GM18499 (cell line): ENCODE results near the gene PER1.

Source experiments
- ATAC-seq: cut with Tn5 transposase; IDR thresholded peaks from one replicate; pipeline ENCODE4 v1.9.1; 2021; ENCODE audit warnings: moderate number of reproducible peaks; ENCODE audit not compliant: insufficient read depth, unreplicated experiment

The PER1 gene

DNA sequence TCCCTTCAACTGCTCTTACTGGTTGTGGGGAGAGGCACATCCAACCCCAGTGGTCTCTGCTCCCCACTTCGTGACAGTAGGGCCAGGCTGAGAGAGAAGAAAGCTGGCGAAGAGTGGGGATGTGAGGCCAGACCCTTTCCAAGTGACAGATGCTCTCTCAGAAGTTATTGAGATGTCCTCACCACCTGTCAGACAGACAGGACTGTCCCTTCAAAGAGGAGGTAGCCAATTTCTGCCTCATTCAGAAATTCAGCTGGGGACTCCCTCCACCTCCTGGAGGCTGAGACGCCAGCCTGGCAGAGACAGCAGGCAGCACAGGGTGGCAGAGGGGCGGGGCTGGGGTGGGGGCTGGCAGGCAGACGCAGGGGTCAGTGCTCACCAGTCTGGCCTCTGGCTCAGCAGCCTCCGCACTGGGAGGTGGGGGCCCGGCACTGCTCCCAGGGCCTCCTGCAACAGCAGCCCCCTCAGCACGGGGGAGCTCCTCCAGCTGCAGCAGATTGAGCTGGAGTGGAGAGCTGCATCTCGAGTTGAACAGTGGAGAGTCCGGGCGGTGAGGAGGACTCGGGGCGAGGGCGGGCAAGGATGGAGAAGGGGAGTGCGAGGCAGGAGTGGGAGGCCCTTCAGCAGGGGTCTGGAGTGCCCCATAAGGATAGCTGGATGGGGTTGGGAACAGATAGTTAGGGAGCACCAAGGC lies 9.2 kb downstream of the PER1 start:
- no peak for ATAC-seq

DNA sequence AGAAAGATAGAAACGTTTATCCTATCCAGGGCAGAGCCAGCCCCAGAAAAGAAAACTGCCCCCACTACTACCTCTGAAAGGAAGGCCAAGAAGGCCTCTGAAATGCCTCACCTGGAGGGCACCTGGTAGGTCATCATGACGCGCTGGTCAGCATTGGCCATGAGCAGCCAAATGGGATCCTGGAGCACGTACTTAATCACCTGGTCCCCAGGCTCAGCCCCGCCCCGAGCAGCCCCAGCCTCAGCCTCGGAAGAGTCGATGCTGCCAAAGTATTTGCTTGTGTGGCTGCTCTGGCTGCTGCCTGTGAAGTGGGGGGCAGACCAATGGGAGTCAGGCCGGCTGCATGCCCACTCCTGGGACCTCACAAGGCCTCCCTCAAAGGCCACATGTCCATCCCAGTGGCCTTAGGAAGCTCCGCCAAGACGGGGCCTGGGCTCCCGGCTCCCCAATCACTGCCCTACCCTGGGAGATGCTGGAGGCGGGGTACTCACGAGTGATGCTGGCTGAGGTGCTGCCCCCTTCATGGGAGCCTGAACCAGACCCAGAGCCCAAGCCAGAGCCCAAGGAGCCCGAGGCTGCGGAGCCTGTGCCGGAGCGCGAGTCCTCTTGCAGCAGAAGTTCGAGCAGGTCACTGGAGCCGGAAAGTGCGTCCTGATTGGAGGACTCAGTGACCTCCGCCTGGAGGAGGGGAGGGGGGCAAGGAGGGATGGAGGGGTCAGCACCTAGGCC lies 9.9 kb downstream of the PER1 start:
- no peak for ATAC-seq

DNA sequence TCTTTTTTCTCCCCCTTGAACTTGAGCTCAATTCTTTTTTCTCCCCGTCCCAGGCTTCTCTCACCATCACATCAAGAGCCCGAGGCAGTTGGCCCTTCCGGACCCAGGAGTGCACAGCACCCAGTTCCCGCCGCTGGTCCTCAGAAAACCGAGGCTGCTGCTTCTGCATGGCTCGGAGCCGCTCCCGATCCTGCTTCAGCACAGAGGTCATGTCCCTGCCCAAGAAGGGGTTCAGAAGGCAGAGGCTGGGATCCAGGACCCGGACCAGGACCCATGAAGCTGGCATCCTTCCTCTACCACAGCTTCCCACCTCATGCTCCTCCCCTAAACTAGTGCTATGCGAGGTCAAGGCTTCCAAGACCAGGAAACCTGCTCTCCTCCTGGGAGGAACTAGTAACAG lies 10.5 kb downstream of the PER1 start:
- no peak for ATAC-seq

DNA sequence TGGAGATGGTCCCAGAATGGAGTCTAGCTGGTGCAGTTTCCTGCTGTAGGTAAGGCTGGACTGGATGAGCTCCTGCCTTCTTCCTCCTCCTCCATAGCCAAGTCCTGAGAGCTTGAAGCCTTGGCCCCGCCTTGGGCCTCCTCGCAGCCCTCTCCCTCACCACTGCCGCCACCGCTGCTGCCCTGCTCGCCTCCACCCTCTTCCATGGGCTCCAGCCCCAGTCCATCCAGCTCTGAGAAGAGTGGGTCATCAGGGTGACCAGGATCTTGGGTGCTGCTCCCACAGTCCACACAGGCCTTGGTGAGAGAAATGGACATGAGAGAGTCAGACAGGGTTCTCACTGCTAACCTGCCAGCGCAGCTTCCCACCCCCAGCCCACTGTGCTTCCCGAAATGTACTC lies 11.2 kb downstream of the PER1 start:
- no peak for ATAC-seq

DNA sequence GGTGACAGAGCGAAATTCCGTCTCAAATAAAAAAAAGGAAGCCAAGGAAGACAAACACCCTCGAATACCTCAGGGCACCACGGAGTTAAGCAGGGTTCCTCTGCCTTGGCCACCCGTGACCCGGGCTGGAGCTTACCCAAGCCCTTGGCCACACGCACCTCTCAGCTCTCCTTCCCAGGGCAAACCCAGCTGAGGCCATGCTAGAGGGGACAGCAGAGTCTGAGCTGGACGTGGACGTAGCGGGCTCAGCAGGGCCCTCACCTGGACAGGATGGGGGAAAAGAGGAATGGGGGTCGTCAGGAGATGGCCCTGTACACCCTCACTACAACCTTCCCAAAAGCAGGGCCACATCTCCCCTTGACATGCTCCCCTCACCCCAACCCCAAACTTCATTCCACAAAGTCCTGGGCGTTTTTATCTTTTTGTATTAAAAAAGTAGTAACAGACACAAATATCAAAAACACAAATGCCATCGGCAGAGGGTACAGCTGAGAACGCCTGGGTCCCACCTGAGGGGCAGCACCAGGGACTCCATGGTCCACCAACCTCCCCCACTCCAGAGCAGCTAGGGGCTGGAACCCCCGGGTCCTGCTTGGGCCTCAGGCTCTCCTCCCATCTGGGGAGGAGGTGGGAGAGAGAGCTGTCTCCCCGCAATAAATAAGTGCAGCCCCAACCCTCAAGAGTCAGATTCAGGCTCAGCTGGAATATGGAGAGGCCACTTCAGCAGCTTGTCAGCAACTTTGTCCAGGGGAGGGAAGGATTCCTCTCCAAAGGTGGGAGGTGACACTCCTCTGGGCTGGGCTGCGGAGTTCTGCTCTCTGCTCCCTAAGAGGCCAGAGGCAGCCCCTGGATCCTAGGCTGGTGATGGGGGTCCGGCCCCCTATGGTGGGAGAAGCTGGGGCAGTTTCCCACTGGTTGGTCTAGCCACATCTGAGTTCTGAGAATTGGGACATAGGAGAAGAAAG lies 11.9 kb downstream of the PER1 start:
- no peak for ATAC-seq

DNA sequence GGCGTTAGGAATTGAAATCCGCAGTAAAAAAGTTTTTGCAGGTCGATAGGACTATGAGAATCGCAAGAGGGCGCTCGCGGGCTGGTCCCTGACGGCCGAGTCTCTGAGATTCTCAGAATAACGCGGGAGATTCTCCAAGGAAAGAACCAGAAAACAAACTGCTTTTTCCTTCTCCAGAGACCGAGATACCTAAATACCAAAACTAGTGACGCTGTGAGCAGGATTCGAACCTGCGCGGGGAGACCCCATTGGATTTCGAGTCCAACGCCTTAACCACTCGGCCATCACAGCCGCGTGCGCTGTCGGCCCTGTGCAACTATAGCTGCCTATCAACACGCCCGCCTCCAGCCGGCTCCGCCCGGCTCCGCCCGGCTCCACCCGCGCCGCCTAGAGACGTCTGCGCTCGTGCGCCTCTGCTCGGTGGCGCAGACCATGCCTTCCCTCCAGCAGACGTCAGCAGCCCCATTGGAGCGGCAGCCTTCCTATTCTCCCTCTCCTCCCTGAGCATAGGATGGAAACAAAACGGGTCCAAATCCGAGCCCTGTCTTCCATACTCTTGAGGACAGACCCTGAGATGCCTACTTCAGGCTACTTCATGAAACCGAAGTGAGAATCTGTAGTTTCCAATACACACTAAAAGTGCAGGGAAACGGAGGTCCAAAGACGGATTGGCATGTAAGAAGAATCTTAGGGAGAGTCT lies 13.4 kb downstream of the PER1 start:
- ATAC-seq, result peak; percentile 41

DNA sequence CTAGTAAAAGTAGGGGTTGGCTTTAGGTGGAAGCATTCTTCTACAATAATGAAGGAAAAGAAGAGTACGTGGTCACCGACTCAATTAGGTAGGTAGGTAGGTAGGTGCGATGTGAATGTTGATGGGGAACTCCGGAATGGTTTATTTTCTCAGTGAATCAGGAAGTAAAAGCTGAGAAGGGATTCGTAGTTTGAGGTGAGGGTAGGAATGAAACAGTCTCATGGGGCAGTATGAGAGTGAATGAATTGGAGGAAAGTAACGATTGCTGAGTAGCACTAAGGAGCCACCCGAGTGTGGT lies 13.9 kb downstream of the PER1 start:
- peak; percentile 4 for ATAC-seq

DNA sequence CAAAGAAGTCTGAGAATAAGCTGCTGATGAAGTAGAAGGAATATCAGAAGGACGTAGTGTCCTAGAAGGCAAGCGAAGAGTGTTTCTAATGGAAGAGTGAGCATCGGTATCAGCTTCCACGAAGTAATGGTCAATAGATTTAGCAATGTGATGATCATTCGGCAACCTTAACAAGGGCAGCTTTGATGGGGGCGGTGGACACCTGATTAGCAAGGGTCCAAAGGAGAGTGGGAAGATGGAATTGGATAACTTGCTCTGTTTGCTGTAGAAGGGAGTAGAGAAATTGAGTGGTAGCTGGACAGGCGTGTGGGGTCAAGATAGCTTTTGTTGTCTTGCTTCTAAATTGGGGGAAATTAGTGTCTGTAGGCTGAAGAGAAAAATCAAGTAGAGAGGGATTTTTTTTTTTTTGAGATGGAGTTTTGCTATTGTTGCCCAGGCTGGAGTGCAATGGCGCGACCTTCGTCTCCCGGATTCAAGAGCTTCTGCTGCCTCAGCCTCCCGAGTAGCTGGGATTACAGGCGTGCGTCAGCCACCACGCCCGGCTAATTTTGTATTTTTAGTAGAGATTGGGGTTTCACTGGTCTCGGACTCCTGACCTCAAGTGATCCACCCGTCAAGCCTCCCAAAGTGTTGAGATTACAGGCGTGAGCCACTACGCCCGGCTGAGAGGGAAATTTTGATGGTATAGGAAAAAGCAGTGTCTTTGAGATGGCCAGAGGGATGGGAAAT lies 14.4 kb downstream of the PER1 start:
- no peak for ATAC-seq

DNA sequence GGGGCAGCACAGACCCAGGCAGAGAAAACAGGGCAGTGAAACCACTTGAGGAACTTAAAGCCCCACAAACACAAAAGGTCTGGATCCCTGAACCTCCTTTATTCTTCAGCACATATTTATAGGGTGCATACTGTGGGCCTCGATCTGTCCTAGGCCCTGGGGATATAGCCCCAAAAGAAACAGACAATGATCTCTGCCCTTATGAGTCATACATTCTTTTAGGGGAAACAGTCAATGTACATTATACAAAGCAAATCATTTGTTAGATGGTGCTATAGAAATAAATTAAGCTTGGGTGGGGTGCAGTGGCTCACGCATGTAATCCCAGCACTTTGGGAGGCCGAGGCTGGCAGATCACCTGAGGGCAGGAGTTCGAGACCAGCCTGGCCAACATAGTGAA lies 18.3 kb downstream of the PER1 start:
- no peak for ATAC-seq

DNA sequence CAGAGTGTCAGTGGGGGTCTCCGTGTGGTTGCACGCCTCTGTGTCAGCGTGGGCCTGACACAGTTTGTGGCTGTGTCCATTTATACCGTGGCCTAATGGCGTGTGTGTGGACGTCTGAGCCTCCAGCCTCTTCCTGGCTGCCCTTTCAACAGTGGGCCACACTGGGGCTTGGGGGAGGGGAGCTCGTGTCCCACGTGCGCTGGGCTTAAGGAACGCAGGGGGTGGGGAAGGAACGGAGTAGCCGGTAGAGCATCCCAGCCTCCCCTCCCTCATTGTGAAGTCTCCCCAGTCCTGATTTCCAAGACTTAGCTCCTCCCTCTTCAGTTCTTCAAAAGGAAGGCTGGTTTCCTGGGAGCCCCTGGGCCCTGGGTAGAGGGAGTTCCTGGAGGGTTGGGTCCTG lies 18.8 kb downstream of the PER1 start:
- ATAC-seq, result no peak

DNA sequence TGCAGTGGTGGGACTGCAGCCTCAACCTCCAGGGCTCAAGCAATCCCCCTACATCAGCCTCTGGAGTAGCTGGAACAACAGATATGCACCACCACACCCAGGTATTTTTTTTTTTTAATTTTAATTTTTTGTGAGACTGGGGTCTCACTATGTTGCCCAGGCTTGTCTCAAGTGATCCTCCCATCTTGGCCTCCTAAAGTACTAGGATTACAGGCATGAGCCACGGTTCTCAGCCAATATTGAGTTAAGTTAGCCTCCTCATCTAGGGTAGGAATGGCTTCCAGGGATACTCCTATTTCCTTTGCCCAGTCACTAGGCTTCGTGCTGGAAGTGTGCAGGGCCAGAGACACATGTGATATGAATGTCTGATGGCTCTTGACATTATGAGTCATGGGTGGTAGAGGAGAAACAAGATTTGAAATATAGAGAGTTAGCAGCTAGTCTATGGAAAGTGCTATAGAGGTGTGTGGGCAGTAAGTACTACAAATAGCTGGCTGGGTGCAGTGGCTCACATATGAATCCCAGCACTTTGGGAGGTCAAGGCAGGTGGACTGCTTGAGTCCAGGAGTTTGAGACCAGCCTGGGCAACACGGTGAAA lies 20.3 kb downstream of the PER1 start:
- no peak for ATAC-seq

DNA sequence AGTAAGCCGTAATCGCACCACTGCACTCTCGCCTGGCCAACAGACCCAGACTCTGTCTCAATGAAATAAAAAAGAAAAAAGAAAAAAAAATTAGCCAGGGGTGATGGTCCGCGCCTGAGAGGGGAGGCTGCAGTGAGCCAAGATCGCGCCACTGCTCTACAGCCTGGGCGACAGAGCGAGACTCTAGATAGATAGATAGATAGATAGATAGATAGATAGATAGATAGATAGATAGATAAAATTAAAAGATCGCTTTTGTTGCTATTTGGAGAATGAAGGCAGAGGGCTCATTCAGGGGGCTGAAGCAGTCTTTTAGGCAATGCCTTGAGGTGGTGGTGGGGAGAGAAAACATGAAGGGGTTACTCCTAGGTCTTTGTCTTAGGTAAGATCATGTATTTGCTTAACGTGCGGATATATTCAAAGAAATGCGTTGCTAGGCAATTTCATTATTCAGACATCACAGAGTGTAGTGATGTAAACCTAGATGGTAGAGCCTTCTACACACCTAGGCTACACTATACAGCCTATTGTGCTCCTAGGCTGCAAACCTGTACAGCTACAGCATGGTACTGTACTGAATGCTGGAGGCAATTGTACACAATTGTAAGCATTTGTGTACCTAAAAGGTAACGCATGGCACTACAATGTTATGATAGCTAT lies 23.9 kb downstream of the PER1 start:
- ATAC-seq, result no peak

DNA sequence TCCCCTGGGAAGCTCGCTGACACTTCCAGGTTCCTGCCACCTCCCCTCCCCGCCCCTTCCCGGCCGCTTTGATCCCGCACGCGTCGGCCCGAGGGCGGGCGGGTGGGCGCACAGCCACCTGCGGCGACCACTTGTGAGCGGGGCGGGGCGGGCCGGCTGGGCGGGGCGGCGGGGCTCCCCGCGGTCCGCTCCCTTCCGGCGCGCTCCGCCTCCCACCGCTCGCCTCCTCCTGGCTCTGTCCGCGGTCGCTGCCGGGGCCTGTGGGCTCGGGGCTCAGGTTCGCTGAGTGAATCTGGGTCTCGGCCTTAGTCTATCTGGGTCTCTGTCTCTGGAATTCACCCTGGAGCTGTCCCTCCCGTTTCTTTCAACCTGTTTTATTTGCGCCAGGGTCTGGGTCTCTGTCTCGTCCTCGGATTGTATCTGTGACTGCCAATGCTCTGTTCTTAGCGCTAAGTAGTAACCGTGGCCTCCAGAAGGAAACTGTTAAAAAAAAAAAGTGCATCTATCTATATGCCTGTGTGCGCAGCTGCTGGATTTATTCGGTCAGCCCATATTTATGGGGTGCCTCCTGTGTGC lies 25.6 kb downstream of the PER1 start:
- no peak for ATAC-seq

DNA sequence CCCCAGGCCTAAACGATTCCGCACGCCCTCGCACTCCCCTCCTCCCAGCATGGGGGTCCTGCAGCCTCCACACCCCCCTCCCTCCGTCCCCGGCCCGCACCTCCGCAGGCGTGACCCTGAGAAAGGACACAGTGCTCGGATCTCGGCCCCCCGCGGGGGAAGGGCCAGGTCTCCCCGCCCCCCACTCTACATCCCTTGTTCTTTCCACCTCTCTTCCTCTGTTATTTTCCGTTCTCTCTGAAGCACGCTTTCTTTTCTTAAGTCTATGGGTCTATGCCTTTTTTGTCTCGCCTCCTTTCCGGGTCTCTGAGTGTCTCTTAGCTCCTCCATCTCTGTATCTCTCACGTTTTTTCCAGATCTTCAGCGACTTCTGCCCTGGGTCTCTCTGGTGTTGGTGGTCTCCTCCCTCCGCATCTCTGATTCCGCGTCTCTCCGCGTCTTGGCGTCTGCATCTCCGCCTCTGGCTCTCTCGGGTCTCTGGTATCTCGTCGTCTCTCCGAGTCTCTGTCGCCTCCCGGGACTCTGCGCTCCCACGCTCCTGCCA lies 26.2 kb downstream of the PER1 start:
- no peak for ATAC-seq

DNA sequence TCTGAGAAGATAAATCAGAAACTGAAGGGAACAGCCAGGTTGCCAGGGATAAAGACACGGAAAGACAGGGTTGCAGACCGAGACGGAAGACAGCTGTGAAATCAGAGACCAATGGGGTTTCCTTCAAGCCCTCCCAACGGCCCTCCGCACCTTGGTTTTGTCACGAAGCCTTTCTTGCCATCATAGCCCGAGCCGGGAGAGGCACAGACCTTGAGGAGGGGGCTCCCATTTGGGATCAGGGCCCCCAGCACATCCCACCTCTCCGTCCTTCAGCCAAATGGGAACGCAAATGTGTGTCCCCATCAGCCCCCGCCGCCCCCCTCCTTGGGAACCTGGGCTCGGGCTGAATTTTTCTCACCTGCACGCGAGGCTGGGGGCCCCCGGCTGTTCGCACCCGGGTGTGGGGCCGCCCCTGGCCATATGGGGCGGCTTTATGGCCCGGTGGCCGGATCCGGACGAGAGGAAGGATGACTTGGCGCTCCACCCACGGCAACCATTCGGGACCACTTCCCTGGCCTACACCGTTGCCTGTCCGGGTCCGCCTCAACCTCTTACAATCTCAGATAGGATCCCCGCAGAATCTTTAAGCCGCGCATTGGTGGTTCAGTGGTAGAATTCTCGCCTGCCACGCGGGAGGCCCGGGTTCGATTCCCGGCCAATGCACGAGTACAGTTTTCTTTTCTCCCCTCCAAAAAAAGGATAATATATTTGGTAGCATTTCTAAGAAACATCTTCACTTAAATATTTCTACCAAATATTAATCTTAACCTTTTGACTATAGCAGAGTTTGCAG lies 26.9 kb downstream of the PER1 start:
- ATAC-seq, result no peak

DNA sequence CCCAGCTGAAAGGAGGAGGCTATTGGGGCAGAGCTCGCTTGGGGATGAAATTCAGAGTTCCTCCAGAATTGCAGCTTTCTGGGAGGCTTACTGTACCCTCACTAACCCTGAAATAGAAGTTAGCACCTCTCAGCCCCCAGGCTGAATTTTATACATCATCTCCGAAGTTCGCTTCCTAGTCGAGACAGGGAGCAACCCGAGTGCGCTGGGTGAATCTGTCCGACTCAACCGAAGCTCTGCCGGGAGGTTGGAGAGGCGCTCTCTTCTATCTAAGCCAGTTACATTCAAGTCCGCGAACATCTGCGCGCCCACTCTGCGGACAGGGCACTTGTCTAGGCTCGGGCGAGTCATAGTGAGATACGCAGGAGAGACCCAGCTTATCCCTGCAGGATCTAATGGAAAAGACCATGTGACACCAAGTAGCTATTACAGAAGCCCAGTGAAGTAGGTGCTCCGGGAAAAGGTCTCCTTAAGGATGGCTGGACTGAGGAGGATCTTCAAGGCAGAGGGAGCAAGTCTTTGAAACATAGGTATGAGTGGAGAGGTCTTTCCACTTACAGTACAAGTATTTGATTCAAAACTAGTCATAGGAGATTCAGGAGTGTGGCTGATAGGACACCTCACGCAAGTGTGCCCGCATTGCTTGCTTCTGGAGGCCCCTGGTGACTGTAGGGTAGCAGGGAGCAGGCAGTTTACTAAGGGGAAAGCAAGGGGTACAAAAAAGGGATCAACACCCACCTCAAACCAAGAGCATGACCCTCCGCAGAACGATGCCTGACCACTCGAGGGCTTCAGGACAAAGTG lies 27.7 kb downstream of the PER1 start:
- ATAC-seq, result no peak
